HT-29 (cell line): ENCODE results near the gene CCDC91. TPM values are rescaled to one million over a fixed set of nuclear protein-coding genes. Genes with fewer than 3 reads are reported as not detected.
"Not testable (repeated sequence)": the region's sequence is repeated elsewhere in the genome, so short reads cannot be mapped to it uniquely, and the experiment has no call there.

ENCODE experiments used
- DNase-seq: peaks from one replicate; pipeline ENCODE4 v3.0.0-alpha.2; 2015; ENCODE audit warnings: low spot score
- total RNA-seq: library from RNA; depleted of rRNA; stranded (reverse); fragments of >200 nt; shearing (Covaris generic); gene quantifications from 2 replicates; pipeline ENCODE4 v1.2.3, GENCODE V29; 2014

CCDC91 gene
- total RNA-seq, 1 experiment from 2014 or later: 10.1 TPM

DNA sequence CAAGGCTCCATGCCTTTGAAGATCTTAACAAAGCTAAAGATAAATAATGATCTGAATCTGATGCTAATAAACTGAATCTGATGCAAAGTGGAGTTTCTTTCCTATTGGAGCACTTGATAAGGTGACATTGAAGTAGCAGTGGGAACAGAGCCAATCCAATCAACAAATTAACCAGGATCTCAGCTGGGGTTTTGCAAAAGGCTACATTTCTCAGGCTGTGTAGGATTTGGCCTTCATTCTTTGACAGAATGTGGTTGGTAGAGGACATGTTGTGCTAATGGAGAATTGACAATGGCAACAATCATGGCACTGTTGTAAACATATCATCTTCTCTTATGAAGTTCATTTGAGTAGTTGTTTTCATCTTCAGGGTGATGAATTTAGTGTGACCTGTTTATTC is 164.9 kb downstream of the CCDC91 start:
- DNase-seq: no peak

DNA sequence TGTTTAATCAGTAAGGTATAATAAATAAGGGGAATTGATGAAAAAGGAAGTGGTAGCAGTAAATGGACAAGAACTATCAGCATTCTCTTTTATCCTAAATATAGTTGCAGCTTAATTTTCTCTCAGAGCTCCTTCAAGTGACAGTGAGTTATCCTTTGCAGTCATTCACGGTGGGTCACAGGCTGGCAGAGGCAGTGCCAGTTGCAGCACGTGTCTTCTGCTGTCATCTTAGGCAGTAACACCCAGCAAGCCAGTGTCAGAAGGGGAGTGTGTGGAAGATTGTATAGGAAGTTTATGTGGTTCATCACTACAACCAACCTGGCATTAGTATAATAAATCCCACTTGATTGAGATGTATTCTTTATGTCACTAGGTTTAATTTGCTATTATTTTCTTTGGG is 170.0 kb downstream of the CCDC91 start:
- DNase-seq: no peak

DNA sequence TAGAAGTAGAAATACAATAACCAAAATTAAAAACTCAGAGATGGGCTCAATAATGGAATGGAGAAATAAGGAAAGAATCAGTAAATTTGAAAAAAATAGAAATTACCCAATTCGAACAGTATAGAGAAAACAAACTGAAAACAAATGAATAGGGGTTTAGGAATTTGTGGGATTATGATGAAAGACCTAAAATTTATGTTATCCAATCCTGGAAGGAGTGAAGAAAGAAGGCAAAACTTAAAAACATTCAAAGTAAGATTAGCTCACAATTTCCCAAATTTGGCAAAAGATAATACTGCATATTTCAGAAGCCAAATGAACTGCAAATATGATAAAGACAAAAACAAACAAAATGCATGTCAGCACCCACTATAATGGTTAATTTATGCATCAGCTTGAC is 177.1 kb downstream of the CCDC91 start:
- no peak for DNase-seq

DNA sequence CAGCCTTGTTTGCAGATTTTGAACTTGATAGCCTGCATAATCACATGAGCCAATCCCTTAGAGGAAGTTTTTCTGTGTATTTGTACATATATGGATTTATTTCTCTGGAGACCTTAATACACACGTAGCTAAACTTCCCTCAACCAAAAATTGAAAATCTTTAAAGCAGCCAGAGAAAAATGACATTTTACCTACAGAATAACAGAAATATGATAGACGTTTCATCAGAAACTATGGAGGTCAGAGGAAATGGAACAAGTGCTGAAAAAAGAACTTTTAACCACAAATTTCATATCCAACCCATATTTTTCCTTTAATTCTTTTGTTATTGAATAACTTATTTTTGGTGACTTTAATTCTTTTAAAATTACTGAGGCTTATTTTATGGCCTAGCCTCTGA is 177.7 kb downstream of the CCDC91 start:
- no peak for DNase-seq

DNA sequence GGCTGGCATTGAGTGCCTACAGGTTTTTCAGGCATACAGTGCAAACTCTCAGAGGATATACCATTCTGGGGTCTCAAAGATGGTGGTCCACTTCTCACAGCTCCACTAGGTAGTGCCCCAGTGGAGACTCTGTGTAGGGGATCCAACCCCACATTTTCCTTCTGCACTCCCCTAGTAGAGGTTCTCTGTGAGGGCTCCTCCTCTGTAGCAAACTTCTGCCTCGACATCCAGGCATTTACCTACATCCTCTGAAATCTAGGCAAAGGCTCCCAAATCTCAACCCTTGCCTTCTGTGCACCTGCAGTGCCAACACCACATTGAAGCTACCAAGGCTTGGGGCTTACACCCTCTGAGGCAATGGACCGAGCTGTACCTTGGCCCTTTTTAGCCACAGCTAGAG is 179.2 kb downstream of the CCDC91 start:
- DNase-seq: no peak

DNA sequence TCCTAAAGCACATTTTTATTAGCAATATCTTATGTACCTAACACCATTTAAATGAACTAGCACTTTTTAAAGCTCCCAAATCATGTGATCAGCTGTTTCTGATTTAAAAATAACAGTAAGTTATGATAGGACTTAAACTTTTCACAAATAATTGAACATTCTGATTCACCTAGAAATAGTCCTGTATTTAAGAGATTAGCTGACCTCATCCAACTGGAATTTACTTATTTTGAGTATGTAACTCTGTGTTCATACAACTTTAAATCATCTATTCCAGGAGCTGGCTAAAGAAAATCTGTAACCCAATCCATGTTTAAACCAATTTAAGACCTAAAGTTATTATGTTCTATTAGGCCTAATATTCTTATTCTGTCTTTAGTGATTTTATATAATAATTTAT is 184.3 kb downstream of the CCDC91 start:
- no peak for DNase-seq

DNA sequence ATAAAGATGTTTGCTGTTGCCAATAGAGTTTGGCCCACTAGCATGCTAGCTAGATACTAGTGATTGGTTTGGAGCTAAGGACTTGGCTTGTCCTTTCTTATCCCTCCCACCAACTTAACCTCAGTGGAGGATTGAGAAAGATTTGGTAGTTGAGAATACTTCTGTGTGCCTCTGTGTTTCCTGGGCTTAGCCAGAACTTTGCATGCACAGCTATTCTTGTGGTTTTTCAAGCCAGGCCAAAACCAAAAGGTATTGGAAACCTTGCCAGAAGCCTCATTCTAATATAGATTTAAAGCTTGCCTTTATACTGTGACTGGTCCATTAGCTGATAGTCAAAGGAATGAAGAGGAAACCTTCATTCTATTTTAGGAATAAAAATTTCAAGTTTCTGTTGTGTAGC is 188.5 kb downstream of the CCDC91 start:
- DNase-seq: no peak

DNA sequence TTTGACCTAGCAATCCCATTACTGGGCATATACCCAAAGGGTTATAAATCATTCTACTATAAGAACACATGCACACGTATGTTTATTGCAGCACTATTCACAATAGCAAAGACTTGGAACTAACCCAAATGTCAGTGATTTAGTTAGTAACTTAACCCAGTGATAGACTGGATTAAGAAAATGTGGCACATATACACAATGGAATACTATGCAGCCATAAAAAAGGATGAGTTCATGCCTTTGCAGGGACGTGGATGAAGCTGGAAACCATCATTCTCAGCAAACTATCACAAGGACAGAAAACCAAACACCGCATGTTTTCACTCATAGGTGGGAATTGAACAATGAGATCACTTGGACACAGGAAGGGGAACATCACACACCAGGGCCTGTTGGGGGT is 189.5 kb downstream of the CCDC91 start:
- DNase-seq: not testable (repeated sequence)

DNA sequence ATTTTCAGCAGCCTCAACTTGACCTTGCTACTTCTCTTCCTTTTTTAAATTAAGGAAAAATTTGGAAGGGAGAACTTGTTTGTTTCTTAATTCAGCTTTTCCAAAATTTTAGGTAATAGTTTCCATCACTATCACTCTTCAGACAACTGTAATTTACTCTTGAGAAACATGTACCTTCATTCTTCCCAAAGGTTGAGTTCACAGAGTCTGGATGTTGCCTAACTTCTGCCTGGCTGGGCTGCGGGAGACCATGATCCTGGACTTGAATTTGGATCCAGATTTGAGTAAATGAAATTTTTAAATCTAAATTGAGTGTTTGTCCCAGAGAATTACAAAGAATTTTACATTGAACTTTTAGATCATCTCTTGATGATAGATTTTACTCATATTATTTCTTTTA is 193.1 kb downstream of the CCDC91 start:
- no peak for DNase-seq

DNA sequence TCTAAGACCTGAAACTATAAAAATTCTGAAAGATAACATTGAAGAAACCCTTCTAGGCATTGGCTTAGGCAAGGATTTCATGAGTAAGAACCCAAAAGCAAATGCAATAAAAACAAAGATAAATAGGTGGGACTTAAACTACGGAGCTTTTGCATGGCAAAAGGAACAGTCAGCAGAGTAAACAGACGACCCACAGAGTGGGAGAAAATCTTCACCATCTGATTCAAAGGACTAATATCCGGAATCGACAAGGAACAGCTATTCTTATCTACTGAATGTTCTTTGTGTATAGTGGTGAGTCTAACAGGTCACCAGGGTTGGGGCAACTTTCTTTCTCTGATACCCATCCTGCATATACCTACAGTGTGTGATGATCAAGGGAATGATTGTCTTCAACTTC is 198.6 kb downstream of the CCDC91 start:
- DNase-seq: no peak

DNA sequence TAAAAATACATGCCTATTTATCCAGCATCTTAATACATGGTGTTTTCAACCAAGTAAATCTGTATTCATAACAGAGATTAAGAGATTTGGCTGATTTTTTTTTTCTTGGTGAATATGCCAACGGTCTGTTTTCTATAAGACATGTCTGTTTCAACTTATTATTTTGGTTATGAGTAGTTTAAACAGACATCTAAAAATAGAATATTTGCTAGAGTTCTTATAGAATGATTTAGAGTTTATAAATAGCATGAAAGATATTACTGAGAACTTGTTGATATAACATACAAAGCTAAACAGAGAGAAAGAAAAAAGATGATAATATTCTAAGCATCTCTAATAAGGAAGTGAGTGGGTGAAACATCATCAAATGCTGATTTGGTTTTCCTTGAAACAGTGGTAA is 199.9 kb downstream of the CCDC91 start:
- no peak for DNase-seq

DNA sequence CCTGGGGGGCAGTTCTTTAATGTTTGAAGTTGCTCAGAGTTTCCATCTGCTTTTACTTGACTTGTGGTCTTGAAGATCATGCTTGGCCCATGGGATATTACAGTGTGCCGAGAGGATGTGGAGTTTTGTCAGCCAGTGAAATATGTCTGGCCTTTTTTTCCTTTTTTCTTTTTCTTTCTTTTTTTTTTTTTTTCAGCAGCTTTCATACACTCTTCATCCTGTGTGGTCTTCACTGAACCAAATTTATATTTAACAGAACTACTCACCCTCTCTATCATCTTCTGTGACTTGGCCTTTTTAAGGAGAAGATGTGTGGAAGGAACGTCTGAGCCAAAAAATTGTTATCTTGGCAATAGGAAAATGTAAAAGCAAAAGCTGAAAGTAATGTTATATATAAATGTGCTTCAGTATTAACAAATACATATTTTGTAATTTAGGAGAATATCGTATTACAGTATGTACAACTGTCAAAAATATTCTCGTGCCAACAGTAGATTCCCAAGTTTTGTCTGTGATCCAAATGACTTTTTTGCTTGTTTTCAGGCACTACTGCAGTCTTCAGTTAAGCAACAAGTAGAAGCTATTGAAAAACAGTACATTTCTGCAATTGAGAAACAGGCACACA is 200.6 kb downstream of the CCDC91 start:
- no peak for DNase-seq

DNA sequence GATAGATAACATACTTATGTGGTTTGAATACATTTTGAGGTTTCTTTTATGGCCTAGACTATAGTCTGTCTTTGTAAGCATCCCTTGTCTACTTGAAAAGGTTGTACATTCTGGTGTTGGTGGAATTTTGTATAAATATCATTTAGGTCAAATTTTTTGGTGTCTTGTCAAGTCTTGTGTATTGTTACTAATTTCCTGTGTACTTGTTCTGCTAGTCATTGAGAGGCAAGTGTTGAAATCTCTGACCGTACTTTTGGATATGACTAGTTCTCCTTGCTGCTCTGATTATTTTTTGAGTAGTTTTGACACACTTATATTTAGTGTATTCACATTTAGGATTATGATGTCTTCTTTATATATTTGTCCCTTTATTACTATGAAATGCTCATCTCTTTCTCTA is 219.6 kb downstream of the CCDC91 start:
- no peak for DNase-seq

DNA sequence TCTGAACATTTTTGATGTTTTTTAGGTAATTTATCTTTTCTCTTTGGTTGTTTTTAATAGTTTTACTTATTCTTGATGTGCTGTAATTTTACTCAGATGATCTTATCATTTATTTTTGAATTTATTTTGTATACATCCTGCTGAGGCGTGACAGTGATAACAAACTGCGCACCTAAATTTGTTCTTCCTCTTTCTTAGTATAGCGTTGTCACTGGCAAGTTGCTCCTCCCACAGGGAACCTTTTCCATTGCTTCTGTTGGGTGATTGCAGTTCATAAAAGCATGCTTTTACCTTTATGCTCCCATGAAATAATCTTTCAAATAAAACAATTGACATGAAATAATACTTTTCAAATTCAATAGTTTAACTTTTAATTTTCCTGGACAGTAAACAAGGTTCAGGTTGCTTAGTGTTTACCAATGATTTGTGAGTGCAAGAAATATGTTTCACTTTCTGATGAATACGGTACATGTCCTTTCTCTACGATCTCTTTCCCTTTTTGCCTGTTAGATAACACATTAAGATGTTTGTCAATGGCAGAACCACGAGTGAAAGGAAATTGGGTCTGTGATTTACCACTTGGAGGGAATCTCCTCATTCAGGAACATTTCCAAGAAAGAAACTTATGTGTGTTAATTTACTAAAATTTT is 223.3 kb downstream of the CCDC91 start:
- no peak for DNase-seq

DNA sequence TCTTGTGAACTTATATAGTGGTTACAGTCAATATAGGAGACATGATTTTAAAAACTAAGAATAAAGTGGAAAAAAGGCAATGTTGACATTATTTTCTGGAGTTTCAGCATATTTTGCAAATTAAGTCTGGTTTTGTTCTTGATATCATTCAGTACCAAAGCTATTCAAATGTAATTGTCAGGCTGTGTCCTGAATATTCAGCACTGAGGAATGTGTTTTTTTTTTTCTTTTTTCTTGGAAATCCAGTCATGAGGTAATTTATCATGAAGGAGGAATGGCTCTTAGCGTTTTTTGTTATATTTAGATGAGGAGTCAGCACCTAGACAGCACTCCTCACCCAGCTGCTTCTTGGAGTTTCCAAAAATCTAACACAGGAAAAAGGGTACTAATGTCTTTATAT is 225.5 kb downstream of the CCDC91 start:
- DNase-seq: no peak

DNA sequence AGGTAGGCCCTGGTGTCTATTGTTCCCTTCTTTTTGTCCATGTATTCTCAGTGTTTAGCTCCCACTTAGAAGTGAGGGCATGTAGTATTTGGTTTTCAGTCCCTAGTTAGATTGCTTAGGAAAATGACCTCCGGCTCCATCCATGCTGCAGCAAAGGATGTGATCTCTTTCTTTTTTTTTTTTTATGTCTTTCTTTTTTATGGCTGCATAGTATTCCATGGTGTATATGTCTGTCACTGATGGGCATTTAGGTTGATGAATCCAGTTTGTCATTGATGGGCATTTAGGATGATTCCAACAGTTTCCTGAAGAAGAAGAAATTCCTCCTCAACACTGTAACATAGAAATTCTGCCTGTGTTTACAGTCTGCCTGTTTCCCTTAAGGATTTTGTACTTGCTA is 231.1 kb downstream of the CCDC91 start:
- no peak for DNase-seq

DNA sequence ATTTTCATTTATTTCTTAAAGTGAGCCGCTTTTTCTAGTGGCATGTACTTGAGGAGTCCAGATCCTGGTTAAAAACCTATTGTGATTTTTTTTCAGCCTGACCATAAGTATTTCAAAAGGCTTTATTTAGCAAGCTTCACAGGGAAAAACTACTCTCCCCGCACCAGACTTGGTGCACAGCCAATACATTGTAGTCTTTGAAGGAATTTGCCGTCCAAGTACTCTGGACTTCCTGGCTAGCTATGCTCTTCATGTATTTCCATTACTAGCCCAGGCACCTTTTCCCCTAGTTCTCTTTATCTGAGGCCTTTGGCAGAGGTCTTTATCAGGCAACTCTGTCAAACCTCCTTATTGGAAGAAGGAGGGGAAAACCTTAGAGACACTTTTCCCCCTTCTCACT is 234.7 kb downstream of the CCDC91 start:
- peak; percentile 81 for DNase-seq

DNA sequence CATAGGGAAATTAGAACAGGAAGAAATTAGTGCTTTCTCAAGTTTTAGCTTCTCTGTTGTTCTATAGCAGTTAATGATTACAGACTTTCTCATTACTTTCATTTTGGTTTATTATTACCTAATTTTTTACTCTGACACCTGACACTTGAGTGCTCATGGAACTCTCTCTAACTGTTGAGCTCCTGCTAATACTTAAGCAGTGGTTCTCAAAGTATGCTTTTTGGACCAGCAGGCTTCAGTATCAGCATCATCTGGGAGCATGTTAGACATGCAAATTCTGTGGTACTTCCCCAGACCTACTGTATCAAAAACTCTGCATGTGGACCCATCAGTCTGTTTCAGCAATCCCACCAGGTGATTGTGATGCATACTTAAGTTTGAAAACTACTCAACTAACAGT is 235.3 kb downstream of the CCDC91 start:
- no peak for DNase-seq

DNA sequence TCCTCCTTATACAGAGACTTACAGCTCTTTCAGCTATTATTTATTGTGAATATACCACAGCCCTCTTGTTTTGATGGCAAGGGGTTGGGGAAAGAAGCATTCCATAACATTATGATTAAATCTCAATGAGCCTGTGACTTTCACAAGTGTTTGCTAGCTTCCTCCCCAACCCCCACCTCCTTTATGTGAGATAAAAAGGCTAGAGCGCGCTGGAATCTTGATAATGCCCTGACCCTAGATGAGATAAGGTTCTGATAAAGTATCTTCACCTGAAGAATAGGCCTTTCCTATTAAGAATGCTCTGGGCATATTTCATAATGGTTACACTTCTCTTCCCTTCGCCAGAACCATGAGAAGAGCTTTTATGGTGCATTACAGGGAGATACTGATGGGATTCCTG is 236.8 kb downstream of the CCDC91 start:
- no peak for DNase-seq

DNA sequence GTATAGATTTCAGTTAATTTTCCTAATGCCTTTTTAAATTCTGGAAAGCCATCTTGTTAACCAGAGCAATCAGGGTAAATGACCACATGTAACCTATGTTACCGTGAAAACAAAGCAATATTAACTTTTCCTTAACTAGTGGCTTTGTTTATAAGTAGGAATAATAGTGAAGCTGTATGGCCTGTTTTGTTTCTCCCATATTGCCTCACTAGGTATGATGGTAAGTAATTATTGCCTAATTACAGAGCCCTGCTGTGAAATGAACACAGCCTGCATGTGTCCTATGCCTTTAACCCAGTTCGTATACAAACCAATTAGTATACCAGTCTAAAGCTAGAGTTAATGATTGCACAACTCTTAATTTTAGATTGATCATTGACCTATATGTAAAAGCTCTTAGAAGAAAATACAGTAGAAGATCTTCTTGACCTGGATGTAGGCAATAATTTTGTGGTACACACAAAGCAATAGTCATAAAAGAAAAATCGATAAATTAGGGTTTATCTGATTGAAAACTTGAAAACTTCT is 249.9 kb downstream of the CCDC91 start:
- peak; percentile 37 for DNase-seq

DNA sequence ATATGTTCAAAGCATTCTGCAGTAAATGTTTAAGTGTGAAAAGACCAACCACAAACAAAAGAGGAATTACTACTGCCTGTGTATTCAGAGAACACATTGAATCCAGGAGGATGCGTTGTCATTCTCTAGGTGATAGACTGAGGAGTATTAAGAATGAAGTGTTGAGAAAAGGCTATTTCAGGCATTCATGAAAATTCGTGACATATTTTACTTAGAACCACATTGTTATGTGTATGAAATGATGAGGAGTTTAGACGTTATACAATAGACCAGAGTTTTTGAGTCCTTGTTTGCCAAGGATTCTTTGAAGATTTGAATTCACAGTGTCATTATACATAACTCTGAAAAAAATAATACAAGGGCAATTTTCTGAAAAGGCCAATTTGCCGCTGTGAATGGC is 251.8 kb downstream of the CCDC91 start:
- DNase-seq: no peak

DNA sequence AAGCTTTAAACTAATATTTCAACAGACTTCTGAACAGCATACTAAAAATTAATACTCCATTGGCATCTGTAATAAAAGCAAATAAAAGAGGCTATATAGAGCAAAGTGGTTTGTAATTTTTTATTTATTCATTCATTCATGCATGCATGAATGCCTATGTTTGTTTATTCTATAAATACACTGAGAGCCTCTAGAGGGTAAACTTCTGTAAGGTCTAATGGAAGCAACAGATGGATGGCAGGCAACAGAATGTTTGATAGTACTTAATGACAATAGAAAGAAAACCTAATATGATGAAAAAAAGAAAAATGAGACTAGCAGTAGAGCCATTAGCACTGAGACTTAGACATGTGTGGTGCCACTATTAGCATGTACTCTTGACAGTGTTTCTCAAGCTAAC is 253.1 kb downstream of the CCDC91 start:
- DNase-seq: no peak

DNA sequence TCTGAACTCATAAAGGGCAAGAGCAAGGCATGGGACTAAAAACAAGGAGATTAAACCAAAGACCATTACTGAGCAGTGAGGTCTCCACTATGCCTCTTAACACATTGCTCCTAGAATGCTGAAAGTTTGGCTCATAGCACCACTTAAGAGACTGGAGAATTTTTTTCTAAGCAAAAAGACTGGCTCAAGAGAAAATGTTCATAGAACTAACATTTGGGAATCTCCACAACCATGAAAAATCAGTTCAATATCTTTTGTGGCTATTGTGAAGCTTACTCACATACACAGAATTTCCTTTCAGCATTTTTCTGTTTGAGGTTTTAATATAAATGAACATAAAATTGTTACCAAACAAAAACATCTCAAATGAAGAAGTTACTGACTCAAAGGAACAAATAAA is 255.8 kb downstream of the CCDC91 start:
- DNase-seq: no peak

DNA sequence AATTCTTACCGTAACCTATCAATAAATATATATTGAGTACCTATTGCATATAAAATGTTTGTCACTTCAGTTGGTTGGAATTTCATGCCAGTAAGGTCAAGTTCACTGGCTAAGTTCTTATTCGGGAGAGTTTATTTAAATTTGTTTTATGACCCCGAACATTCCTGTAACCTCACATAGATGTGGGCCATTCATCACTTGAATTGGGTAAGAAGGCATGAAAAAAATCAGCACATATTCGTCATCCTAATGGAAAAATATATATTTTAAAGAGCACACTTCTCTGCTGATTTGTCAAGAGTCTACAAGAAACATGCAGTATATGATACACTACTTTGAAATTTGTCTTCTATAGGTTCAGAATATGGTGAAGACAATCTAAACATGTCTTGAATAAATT is 263.4 kb downstream of the CCDC91 start:
- DNase-seq: no peak
